Astrocyte (in vitro differentiated cells and primary cell): ENCODE results near the gene ZDHHC1.

Experiments
- EZH2 ChIP-seq: IDR thresholded peaks from 2 replicates; pipeline ENCODE4 v1.6.1; 2012; ENCODE audit warnings: mild to moderate bottlenecking, low read length, inconsistent platforms; ENCODE audit not compliant: insufficient read depth
- TF ChIP-seq, protein P1 (sequence below): IDR thresholded peaks from 2 replicates; pipeline ENCODE4 v1.5.1; 2011; ENCODE audit warnings: low read depth, mild to moderate bottlenecking, inconsistent platforms, low read length, moderate library complexity; ENCODE audit not compliant: insufficient read depth

DNA sequence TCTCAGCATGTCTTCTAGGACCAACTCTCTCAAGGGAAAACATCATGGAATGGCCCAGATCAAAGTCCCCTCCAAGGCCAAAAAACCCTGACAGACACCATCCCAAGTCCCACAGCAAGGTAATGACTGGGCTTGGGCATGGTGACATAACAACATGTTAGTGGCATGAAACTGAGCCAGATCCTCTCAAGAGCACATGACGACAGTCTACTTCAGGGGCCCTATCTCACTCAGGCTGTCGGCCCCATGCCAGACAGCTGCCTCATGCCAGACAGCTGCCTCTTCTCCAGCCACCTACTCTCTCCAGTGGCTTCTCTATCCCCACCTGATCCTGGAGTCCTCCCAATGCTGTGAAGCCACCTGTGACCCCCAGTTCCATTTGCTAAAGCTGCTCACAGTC, 33.1 kb upstream of the ZDHHC1 start:
- TF ChIP-seq, protein P1, sequence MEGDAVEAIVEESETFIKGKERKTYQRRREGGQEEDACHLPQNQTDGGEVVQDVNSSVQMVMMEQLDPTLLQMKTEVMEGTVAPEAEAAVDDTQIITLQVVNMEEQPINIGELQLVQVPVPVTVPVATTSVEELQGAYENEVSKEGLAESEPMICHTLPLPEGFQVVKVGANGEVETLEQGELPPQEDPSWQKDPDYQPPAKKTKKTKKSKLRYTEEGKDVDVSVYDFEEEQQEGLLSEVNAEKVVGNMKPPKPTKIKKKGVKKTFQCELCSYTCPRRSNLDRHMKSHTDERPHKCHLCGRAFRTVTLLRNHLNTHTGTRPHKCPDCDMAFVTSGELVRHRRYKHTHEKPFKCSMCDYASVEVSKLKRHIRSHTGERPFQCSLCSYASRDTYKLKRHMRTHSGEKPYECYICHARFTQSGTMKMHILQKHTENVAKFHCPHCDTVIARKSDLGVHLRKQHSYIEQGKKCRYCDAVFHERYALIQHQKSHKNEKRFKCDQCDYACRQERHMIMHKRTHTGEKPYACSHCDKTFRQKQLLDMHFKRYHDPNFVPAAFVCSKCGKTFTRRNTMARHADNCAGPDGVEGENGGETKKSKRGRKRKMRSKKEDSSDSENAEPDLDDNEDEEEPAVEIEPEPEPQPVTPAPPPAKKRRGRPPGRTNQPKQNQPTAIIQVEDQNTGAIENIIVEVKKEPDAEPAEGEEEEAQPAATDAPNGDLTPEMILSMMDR: no peak
- no peak for TF ChIP-seq EZH2
